Measurements from ENCODE around the gene LYPD6. TPM values are rescaled to one million over a fixed set of nuclear protein-coding genes. Genes with fewer than 3 reads are reported as not detected.

Gene LYPD6
- total RNA-seq, 1 donor from 2014 or later: 4.1 TPM

DNA sequence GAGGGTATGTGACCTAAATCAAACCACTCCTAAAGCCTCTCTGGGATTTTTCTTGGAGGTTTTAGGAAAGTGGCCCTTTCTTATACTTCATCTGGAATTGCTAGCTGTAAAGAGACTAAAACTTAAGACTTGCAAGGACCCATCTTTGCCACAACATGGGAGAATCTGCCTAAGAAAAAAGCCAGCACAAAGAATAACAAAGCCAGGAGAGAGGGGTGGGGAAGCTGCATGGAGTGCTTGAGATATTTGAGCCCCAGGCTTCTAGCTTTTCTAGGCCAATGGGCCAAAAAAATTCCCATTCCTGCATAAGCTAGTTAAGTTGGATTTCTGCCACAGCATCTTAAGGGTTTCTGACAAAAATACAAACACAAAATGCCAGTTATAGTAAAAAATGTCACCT is 38.5 kb upstream of the LYPD6 start:
- no peak overlapping the region for H3K27ac Mint-ChIP-seq
- Histone ChIP-seq H4K20me1 (ENCODE audit: low read depth) (no peaks in the 10 kb centered on the region), H3K4me3 (no peak overlapping the region), H3K9ac (no peak overlapping the region), H2AFZ (replicated peaks) (peak overlapping the region; percentile 23), H3K36me3 (no peaks in the 10 kb centered on the region), H3K79me2 (ENCODE audit: low read depth) (no peaks in the 10 kb centered on the region), H3K4me2 (no peak overlapping the region), H3K27me3 (no peaks in the 10 kb centered on the region), H3K9me3 (ENCODE audit: low read depth) (no peaks in the 10 kb centered on the region), H3K27ac (no peak overlapping the region), H3K4me1 (peaks cover 18% of the 10 kb centered on the region), H3F3A (ENCODE audit: low read depth) (no peaks in the 10 kb centered on the region)
- no peak for DNase-seq (ENCODE audit: low spot score)
- H3K9me3 Mint-ChIP-seq: no peaks in the 10 kb centered on the region
- TF ChIP-seq, protein P1, sequence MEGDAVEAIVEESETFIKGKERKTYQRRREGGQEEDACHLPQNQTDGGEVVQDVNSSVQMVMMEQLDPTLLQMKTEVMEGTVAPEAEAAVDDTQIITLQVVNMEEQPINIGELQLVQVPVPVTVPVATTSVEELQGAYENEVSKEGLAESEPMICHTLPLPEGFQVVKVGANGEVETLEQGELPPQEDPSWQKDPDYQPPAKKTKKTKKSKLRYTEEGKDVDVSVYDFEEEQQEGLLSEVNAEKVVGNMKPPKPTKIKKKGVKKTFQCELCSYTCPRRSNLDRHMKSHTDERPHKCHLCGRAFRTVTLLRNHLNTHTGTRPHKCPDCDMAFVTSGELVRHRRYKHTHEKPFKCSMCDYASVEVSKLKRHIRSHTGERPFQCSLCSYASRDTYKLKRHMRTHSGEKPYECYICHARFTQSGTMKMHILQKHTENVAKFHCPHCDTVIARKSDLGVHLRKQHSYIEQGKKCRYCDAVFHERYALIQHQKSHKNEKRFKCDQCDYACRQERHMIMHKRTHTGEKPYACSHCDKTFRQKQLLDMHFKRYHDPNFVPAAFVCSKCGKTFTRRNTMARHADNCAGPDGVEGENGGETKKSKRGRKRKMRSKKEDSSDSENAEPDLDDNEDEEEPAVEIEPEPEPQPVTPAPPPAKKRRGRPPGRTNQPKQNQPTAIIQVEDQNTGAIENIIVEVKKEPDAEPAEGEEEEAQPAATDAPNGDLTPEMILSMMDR (IDR thresholded peaks at IDR 0.05): no peak
- TF ChIP-seq EZH2phosphoT487 (IDR thresholded peaks at IDR 0.05) (no peak), EZH2 (IDR thresholded peaks at IDR 0.05) (no peak)
- H3K27me3 Mint-ChIP-seq (ENCODE audit: insufficient read depth, low read depth): peaks cover 2% of the 10 kb centered on the region
- H3K4me3 Mint-ChIP-seq: no peak overlapping the region
- no peaks in the 10 kb centered on the region for H3K4me1 Mint-ChIP-seq
- no peaks in the 10 kb centered on the region for H3K36me3 Mint-ChIP-seq

DNA sequence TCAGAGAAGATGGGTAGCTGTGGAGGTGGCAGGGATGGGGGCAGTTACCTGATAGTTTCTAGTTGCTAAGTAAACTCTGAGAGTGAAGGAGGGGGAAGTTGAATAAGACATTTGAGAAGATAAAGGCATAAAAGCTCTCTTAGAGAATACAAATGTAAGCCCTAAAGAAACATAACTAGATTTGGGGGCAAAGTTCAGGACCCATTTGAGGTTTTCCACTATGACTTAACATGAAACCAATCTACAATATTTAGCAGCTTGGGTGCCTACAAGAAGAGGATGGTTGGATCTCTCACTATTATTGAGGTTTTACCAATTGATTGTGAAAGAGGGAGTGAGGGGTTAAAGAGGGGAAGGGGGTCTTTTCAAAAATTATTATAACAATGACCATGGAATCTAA is 34.4 kb upstream of the LYPD6 start:
- Mint-ChIP-seq H3K4me3 (no peak overlapping the region), H3K27ac (no peak overlapping the region), H3K36me3 (no peaks in the 10 kb centered on the region), H3K9me3 (no peaks in the 10 kb centered on the region), H3K4me1 (no peaks in the 10 kb centered on the region), H3K27me3 (ENCODE audit: insufficient read depth, low read depth) (peaks cover 2% of the 10 kb centered on the region)
- H3K4me1 ChIP-seq: peaks cover 11% of the 10 kb centered on the region
- no peak overlapping the region for H3K27ac ChIP-seq
- no peak overlapping the region for H3K9ac ChIP-seq
- H4K20me1 ChIP-seq (ENCODE audit: low read depth): no peaks in the 10 kb centered on the region
- H3K4me2 ChIP-seq: no peak overlapping the region
- no peaks in the 10 kb centered on the region for H3K9me3 ChIP-seq (ENCODE audit: low read depth)
- H3K36me3 ChIP-seq: no peaks in the 10 kb centered on the region
- DNase-seq (ENCODE audit: low spot score): no peak
- H3F3A ChIP-seq (ENCODE audit: low read depth): no peaks in the 10 kb centered on the region
- H3K27me3 ChIP-seq: no peaks in the 10 kb centered on the region
- H3K4me3 ChIP-seq: no peak overlapping the region
- no peaks in the 10 kb centered on the region for H3K79me2 ChIP-seq (ENCODE audit: low read depth)
- no peak overlapping the region for H2AFZ ChIP-seq (replicated peaks)
- TF ChIP-seq EZH2 (IDR thresholded peaks at IDR 0.05): no peak
- TF ChIP-seq, protein P1 (IDR thresholded peaks at IDR 0.05): no peak
- no peak for TF ChIP-seq EZH2phosphoT487 (IDR thresholded peaks at IDR 0.05)

DNA sequence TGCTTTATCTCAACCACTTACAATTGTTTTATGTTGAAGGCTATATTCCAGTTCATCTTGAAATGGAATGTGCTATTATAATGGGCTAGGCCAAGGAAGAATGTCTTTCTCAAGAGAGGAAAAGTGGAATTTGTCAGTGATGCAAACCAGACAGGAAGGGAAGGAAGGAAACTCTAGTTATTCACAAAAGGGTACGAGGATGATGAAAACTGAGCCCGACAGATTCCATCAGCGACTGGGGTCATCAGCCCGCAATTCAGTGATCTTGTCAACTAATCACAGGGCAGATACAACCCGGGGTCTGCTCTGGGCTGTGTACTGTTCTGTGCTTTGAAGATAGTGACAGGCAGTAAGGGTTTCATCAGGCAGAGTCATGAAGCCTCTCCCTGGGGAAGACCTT is 23.4 kb upstream of the LYPD6 start:
- H3K9me3 ChIP-seq (ENCODE audit: low read depth): no peaks in the 10 kb centered on the region
- H3K9ac ChIP-seq: no peak overlapping the region
- H3K27ac ChIP-seq: no peak overlapping the region
- no peaks in the 10 kb centered on the region for H3K4me1 ChIP-seq
- Mint-ChIP-seq H3K4me1 (peaks cover 13% of the 10 kb centered on the region), H3K27ac (no peak overlapping the region), H3K36me3 (no peaks in the 10 kb centered on the region), H3K27me3 (ENCODE audit: insufficient read depth, low read depth) (peaks cover 4% of the 10 kb centered on the region), H3K9me3 (no peaks in the 10 kb centered on the region), H3K4me3 (no peak overlapping the region)
- no peaks in the 10 kb centered on the region for H3K36me3 ChIP-seq
- DNase-seq (ENCODE audit: low spot score): no peak
- H3K4me2 ChIP-seq: no peak overlapping the region
- H3K79me2 ChIP-seq (ENCODE audit: low read depth): no peaks in the 10 kb centered on the region
- H3F3A ChIP-seq (ENCODE audit: low read depth): no peaks in the 10 kb centered on the region
- TF ChIP-seq, protein P1 (IDR thresholded peaks at IDR 0.05): no peak
- no peak for TF ChIP-seq EZH2phosphoT487 (IDR thresholded peaks at IDR 0.05)
- no peak for TF ChIP-seq EZH2 (IDR thresholded peaks at IDR 0.05)
- no peak overlapping the region for H3K4me3 ChIP-seq
- no peaks in the 10 kb centered on the region for H4K20me1 ChIP-seq (ENCODE audit: low read depth)
- no peaks in the 10 kb centered on the region for H3K27me3 ChIP-seq
- no peak overlapping the region for H2AFZ ChIP-seq (replicated peaks)
